Neural cell (in vitro differentiated cells): ENCODE results near the gene HPRT1. TPM values are rescaled to one million over a fixed set of nuclear protein-coding genes. Genes with fewer than 3 reads are reported as not detected.

Experiments
- H2AFZ ChIP-seq: fragments of 200-600, 300-800 bp; sonication (generic), shearing (Covaris generic); 2 replicates; pipeline ENCODE4 v1.6.0; 2014; ENCODE audit warnings: low read depth, mild to moderate bottlenecking, antibody characterized with exemption, low read length, moderate library complexity
- H3F3A ChIP-seq: fragments of 200-600 bp; shearing (Covaris generic); 2 replicates; pipeline ENCODE4 v1.6.1; 2016; ENCODE audit warnings: mild to moderate bottlenecking, moderate library complexity, mixed read lengths, antibody characterized with exemption, low read length; ENCODE audit not compliant: insufficient read depth, poor library complexity, severe bottlenecking
- H3K27ac ChIP-seq: fragments of 200-600, 300-800 bp; sonication (generic), shearing (Covaris generic); 2 replicates; pipeline ENCODE4 v1.5.1; 2014; ENCODE audit warnings: mild to moderate bottlenecking, low read length, moderate library complexity
- H3K27me3 ChIP-seq: fragments of 300-800, 200-600 bp; sonication (generic), shearing (Covaris generic); 2 replicates; pipeline ENCODE4 v1.6.0; 2014; ENCODE audit warnings: mild to moderate bottlenecking, low read depth, low read length, moderate library complexity; ENCODE audit not compliant: insufficient read depth
- H3K36me3 ChIP-seq: fragments of 300-800, 200-600 bp; sonication (generic), shearing (Covaris generic); 2 replicates; pipeline ENCODE4 v1.5.1; 2014; ENCODE audit warnings: mild to moderate bottlenecking, antibody characterized with exemption, low read length, moderate library complexity; ENCODE audit not compliant: insufficient read depth
- H3K4me2 ChIP-seq: fragments of 300-800, 200-600 bp; sonication (generic), shearing (Covaris generic); 2 replicates; pipeline ENCODE4 v1.6.0; 2014; ENCODE audit warnings: mild to moderate bottlenecking, low read length
- H3K4me3 ChIP-seq: fragments of 300-800, 200-600 bp; sonication (generic), shearing (Covaris generic); 2 replicates; pipeline ENCODE4 v1.5.1; 2014; ENCODE audit warnings: mild to moderate bottlenecking, low read length, moderate library complexity
- H3K79me2 ChIP-seq: fragments of 200-600 bp; shearing (Covaris generic); replicated peaks from 2 replicates; pipeline ENCODE4 v1.6.0; 2014; ENCODE audit warnings: mild to moderate bottlenecking, low read length, moderate library complexity; ENCODE audit not compliant: insufficient read depth
- H3K9ac ChIP-seq: fragments of 300-800, 200-600 bp; sonication (generic), shearing (Covaris generic); 2 replicates; pipeline ENCODE4 v1.6.1; 2016; ENCODE audit warnings: mild to moderate bottlenecking, low read length, mixed read lengths
- H3K9me2 ChIP-seq: fragments of 200-600 bp; shearing (Covaris generic); 2 replicates; pipeline ENCODE4 v1.6.1; 2016; ENCODE audit warnings: mild to moderate bottlenecking, low read length, mixed read lengths; ENCODE audit not compliant: insufficient read depth
- H3K9me3 ChIP-seq: fragments of 200-600, 300-800 bp; sonication (generic), shearing (Covaris generic); 2 replicates; pipeline ENCODE4 v1.6.1; 2016; ENCODE audit warnings: mild to moderate bottlenecking, mixed run types, low read length, moderate library complexity, mixed read lengths
- H4K20me1 ChIP-seq: fragments of 200-600 bp; shearing (Covaris generic); 2 replicates; pipeline ENCODE4 v1.6.1; 2016; ENCODE audit warnings: mild to moderate bottlenecking, mixed run types; ENCODE audit not compliant: insufficient read depth
- CTCF ChIP-seq: fragments of 450-650 bp; IDR thresholded peaks from 2 replicates; pipeline ENCODE4 v1.5.1; 2014; ENCODE audit warnings: antibody characterized with exemption, mild to moderate bottlenecking, moderate library complexity; ENCODE audit not compliant: poor library complexity, severe bottlenecking
- EP300 ChIP-seq: fragments of 450-650 bp; conservative IDR thresholded peaks from 2 replicates; pipeline ENCODE4 v1.6.1; 2014; ENCODE audit warnings: antibody characterized with exemption, mild to moderate bottlenecking, moderate library complexity; ENCODE audit not compliant: poor library complexity, severe bottlenecking
- EZH2 ChIP-seq: fragments of 200-600, 300-800 bp; shearing (Covaris generic), sonication (generic); IDR thresholded peaks from 2 replicates; pipeline ENCODE4 v1.6.1; 2014; ENCODE audit warnings: antibody characterized with exemption, low read length, borderline replicate concordance, mild to moderate bottlenecking; ENCODE audit not compliant: insufficient read depth, poor library complexity, severe bottlenecking
- MXI1 ChIP-seq: fragments of 450-650 bp; conservative IDR thresholded peaks from 2 replicates; pipeline ENCODE4 v1.6.1; 2014; ENCODE audit warnings: antibody characterized with exemption, mild to moderate bottlenecking; ENCODE audit not compliant: poor library complexity, severe bottlenecking
- POLR2AphosphoS5 ChIP-seq: IDR thresholded peaks from 2 replicates; pipeline ENCODE4 v1.6.1; 2012
- RAD21 ChIP-seq: fragments of 450-650 bp; conservative IDR thresholded peaks from 2 replicates; pipeline ENCODE4 v1.6.1; 2014; ENCODE audit warnings: antibody characterized with exemption, mild to moderate bottlenecking, moderate library complexity
- REST ChIP-seq: IDR thresholded peaks from 2 replicates; pipeline ENCODE4 v1.6.1; 2012; ENCODE audit warnings: borderline replicate concordance
- SMC3 ChIP-seq: fragments of 450-650 bp; conservative IDR thresholded peaks from 2 replicates; pipeline ENCODE4 v1.6.1; 2014; ENCODE audit warnings: antibody characterized with exemption, mild to moderate bottlenecking, moderate library complexity; ENCODE audit not compliant: poor library complexity
- TAF1 ChIP-seq: IDR thresholded peaks from 2 replicates; pipeline ENCODE4 v1.6.1; 2012; ENCODE audit warnings: low read depth
- polyA plus RNA-seq: library from polyadenylated mRNA; depleted of rRNA; stranded (reverse); fragments of >200 nt; gene quantifications from 2 replicates; pipeline ENCODE4 v1.2.3, GENCODE V29; 2014

The HPRT1 gene
- polyA plus RNA-seq, 1 donor from 2014 or later: 10.1 TPM

- Histone ChIP-seq H3F3A (no peaks in the 10 kb centered on the region), H3K27ac (no peak overlapping the region), H3K9me3 (no peaks in the 10 kb centered on the region), H3K9ac (no peak overlapping the region), H3K79me2 (no peaks in the 10 kb centered on the region), H2AFZ (no peak overlapping the region), H4K20me1 (no peaks in the 10 kb centered on the region), H3K4me3 (no peak overlapping the region), H3K4me2 (no peak overlapping the region), H3K9me2 (no peaks in the 10 kb centered on the region), H3K36me3 (no peaks in the 10 kb centered on the region), H3K27me3 (no peaks in the 10 kb centered on the region)
- no peak for TF ChIP-seq POLR2AphosphoS5
- TF ChIP-seq REST: no peak
- TF ChIP-seq EP300: no peak
- TF ChIP-seq MXI1: no peak
- TF ChIP-seq CTCF: no peak
- TF ChIP-seq TAF1: no peak
- no peak for TF ChIP-seq SMC3
- TF ChIP-seq RAD21: no peak
- TF ChIP-seq EZH2: no peak
Observed at GRCh38 chrX:134431894-134432293, 28.1 kb upstream of the HPRT1 start.

GRCh38 chrX:134435894-134436293 is 24.1 kb upstream of the HPRT1 start:
- no peaks in the 10 kb centered on the region for H3K27me3 ChIP-seq
- H2AFZ ChIP-seq: no peak overlapping the region
- TF ChIP-seq POLR2AphosphoS5 (no peak), MXI1 (no peak), SMC3 (no peak), RAD21 (no peak), CTCF (no peak), EP300 (no peak), TAF1 (no peak), REST (no peak), EZH2 (no peak)
- no peaks in the 10 kb centered on the region for H3K36me3 ChIP-seq
- no peaks in the 10 kb centered on the region for H3K9me3 ChIP-seq
- H3K9me2 ChIP-seq: no peaks in the 10 kb centered on the region
- H4K20me1 ChIP-seq: no peaks in the 10 kb centered on the region
- no peak overlapping the region for H3K9ac ChIP-seq
- H3K4me2 ChIP-seq: no peak overlapping the region
- H3K27ac ChIP-seq: no peak overlapping the region
- no peaks in the 10 kb centered on the region for H3K79me2 ChIP-seq
- no peak overlapping the region for H3K4me3 ChIP-seq
- no peaks in the 10 kb centered on the region for H3F3A ChIP-seq
